MV-4-11 (cell line): ENCODE data around the gene CTDSP1.

ENCODE experiments used
- DNase-seq: peaks from one replicate; lab custom pipeline; 2025; lab: John Stamatoyannopoulos, UW

The CTDSP1 gene, protein sequence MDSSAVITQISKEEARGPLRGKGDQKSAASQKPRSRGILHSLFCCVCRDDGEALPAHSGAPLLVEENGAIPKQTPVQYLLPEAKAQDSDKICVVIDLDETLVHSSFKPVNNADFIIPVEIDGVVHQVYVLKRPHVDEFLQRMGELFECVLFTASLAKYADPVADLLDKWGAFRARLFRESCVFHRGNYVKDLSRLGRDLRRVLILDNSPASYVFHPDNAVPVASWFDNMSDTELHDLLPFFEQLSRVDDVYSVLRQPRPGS

DNA sequence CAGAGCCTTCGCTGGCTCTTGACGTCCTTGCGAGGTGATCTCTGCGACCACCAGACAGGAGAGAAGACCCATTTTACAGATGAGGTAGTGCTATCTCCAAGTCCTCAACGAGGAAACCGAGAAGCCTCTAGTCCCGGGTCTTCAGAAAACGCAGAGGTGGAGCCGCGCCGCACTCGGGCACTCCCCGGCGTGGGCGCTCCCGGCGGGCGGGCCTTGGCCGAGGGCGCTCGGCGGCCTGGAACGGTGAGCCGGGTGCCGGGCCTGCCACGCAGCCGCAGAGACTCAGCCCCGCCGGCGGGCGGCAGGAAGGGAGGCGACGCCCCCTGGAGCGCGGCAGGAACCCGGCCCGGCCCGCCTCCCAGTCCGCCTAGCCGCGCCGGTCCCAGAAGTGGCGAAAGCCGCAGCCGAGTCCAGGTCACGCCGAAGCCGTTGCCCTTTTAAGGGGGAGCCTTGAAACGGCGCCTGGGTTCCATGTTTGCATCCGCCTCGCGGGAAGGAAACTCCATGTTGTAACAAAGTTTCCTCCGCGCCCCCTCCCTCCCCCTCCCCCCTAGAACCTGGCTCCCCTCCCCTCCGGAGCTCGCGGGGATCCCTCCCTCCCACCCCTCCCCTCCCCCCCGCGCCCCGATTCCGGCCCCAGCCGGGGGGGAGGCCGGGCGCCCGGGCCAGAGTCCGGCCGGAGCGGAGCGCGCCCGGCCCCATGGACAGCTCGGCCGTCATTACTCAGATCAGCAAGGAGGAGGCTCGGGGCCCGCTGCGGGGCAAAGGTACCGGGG lies at the start of gene CTDSP1:
CTDSP1 (plus strand) TSS at position 478 of the 776 bp plus-strand sequence; CDS start at position 701, 223 bp downstream.
- DNase-seq, result peak; percentile 92

GRCh38 chr2:218354045-218354444 lies 45.6 kb upstream of the CTDSP1 start:
- no peak for DNase-seq

DNA sequence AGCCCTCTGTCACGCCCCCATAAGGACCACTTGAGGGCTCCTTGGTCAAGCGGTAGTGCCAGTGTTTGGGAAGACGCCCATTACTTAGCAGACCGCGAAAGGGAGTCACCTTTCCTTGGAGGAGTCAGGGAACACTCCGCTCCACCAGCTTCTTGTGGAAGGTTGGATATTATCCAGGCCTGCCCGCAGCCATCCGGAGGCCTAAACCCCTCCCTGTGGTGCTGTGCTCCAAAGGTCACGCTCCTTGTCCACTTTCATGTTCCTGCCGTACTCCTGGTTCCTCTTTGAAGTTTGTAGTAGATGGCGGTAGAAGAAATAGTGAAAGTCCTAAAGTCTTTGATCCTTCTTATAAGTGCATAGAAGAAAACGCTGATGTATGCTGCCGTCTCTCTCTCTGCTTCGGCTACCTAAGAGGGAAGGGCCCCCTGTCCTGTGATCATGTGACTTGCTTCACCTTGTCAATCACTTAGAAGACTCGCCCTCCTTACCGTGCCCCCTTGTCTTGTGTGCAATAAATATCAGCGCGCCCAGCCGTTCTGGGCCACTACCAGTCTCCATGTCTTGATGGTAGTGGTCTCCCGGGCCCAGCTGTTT lies 44.7 kb upstream of the CTDSP1 start:
- DNase-seq, result no peak

- DNase-seq, result no peak
Observed at GRCh38 chr2:218357236-218358177, 42.2 kb upstream of the CTDSP1 start.

DNA sequence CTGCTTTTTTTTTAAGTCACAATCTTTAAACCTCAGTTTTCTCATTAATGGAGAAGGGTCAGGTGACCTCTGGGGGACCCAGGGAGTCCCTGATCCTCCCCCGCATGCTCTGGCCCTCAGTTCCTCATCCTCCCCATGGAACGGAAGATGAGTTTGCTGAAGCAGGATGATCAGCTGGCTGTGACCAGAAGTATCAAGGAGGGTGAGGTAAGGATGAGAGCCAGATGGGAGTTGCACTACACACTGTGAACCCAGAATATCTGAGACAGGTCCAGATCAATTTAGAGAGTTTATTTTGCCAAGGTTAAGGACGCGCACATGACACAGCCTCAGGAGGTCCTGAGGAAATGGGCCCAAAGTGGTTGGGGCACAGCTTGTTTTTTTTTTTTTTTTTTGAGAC lies 39.2 kb upstream of the CTDSP1 start:
- DNase-seq, result peak; percentile 72

GRCh38 chr2:218362606-218363005 lies 37.1 kb upstream of the CTDSP1 start:
- no peak for DNase-seq

GRCh38 chr2:218363736-218364135 lies 35.9 kb upstream of the CTDSP1 start:
- DNase-seq, result no peak

DNA sequence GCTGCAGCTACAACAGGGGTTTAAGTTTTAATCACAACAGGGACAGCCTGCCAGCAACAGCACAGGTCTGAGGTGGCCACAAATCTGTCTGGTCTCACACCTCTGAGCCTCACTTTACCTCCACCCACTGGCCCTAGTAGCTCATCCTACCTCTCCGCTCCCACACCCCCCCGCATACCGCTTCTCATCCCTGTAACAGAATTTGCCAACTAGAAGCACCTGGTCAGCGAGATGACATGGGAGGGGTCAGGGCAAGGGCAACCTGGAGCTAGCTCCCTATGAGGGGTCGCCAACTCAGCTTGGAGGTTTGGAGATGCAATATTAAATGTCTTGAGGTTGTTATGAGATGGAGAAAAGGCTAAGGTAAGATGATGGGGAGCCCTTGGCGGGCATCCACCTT lies 35.5 kb upstream of the CTDSP1 start:
- DNase-seq, result no peak

DNA sequence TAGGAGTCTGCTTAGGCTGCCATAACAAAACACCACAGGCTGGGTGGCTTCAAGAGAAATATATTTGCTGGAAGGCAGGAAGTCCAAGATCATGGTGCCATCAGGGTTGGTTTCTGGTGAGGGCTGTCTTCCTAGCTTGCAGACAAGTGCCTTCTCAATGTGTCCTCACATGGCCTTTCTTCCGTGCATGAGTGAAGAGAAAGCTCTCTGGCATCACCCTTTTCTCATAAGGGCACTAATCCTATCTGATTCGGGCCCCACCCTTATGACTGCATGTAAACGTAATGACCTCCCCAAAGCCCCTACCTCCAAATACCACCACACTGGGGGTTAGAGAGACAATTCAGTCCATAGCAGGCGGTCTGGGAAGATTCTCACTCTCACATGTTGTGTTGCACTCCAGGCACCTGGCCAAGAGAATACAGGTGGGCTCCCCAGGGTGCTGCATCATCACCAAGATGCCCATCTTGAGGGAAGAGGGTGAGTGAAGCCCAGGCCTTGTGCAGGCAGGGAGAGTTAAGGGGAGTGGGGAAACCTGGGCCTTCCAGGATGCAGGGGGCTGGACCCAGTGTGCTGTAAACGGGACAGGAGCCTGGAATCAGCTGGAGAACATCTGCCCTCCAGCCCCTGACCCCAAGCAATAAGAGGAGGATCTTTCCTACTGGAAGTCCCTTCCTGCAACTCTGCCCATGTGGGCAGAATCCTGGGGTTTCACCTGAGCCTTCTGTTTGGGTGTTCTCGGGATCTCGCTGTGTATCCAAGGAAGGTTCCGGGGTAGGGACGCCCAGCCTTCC lies 32.9 kb upstream of the CTDSP1 start:
- no peak for DNase-seq

DNA sequence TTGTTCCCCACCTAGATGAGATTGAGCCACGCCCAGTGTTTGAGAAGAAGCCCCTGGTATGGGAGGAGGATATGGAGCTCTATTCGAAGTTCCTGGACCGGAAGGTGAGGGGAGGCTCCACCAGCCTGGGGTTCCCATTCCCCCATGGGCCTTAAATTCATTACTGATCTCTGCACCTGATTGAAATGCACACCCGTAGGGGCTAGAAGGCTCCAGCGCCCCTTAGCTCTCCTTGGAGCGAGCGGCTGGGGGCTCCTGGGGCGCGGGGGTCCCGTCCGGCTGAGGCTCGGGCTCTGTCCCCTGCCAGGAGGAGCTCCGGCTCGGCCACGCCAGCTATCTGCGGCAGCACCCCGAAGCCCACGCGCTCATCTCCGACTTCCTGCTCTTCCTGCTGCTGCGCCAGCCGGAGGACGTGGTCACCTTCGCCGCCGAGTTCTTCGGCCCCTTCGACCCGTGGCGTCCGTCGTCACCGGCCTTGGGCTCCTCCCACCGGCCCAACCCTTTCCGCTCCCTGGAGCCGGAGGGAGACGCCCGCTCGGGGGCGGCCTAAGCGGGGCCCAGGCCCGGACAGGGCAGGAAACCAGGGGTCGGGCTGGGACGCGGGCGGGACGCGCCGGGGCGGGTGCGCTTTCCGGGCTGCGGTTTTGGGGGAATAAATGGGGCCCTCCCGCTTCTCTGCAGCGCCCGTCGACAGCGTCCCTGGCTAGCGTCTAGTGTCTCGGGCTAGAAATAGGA lies 32.1 kb upstream of the CTDSP1 start:
- DNase-seq, result peak; percentile 84

DNA sequence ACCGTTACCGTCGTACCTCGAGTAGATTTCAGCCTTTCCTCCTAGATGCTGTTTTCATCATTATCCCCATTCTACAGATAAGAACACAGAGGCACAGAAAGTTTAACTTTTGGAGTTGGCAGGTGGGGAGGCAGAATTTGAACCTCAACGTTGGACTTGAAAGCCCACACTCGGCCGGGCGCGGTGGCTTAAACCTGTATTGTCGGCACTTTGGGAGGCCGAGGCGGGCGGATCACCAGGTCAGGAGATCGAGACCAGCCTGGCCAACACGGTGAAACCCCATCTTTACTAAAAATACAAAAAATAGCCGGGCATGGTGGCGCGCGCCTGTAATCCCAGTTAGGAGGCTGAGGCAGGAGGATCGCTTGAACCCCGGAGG lies 31.5 kb upstream of the CTDSP1 start:
- DNase-seq, result no peak

- DNase-seq, result no peak
Observed at GRCh38 chr2:218368621-218369153, 31.0 kb upstream of the CTDSP1 start.

GRCh38 chr2:218369330-218369729 lies 30.3 kb upstream of the CTDSP1 start:
- DNase-seq, result no peak

DNA sequence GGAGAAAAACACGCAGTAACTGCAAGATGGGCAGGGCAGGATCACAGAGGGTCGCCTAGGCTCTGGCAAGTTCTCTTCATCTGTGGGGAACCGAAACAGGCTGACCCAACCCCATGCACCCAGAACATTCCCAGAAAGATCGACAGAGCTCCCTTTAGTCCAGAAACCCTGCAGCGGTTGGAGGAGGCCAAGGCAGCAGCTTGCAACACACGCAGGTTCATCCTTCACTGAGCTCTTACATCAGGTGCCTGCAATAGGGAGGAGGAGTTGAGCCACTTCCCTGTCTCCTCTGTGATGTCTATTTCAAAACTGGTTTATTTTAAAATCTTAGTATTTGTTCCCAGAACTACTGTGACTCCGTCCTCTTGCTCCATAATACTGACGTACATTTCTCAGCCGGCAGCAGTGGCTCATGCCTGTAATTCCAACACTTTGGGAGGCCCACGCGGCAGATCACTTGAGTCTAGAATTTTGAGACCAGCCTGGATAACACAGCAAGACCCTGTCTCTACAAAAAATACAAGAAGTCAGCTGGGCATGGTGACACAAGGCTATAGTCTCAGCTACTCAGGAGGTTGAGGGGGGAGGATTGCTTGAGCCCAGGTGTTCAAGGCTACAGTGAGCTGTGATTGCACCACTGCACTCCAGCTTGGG lies 29.1 kb upstream of the CTDSP1 start:
- DNase-seq, result peak; percentile 96

DNA sequence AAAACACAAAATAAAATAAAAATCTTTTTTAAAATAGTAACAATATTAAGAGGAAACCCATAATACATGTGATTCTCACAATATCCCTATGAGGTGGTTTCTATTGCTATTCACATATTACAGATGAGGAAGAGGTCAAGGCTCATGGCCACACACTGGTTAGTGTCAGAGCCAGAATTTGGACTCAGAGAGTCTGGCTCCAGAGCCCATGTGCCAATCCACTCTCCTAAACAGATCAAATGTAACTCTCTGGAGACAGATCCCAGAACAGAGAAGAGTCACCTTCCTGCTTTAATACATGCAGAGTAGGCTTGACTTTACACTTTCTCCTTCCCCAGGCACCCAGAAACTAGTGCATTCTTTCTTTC lies 27.7 kb upstream of the CTDSP1 start:
- peak; percentile 28 for DNase-seq

DNA sequence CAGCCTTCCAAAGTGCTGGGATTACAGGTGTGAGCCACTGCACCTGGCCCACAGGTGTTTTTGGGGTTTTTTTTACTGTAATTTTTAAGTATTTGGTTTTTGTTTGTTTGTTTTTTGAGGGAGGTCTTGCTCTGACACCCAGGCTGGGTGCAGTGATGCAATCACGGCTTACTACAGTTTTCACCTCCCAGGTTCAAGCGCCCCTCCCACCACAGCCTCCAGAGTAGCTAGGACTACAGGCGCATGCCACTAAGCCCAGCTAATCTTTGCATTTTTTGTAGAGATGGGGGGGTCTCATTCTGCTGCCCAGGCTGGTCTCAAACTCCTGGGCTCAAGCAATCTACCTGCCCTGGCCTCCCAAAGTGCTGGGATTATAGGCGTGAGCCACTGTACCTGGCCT lies 24.9 kb upstream of the CTDSP1 start:
- DNase-seq, result no peak

DNA sequence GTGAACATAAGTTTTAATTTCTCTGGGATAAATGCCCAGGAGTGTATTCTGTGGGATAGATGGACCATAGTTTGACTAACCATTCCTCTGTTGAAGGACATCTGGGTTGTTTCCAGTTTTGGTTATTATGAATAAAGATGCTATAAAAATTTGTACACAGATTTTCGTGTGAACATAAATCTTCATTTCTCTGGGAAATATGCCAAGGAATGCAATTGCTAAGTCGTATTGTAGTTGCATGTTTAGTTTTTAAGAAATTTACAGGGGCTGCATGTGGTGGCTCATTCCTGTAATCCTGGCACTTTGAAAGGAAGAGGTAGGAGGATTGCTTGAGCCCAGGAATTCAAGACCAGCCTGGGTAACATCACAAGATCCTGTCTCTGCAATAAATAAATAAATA lies 24.5 kb upstream of the CTDSP1 start:
- no peak for DNase-seq

- no peak for DNase-seq
Observed at GRCh38 chr2:218378053-218378452, 21.6 kb upstream of the CTDSP1 start.

DNA sequence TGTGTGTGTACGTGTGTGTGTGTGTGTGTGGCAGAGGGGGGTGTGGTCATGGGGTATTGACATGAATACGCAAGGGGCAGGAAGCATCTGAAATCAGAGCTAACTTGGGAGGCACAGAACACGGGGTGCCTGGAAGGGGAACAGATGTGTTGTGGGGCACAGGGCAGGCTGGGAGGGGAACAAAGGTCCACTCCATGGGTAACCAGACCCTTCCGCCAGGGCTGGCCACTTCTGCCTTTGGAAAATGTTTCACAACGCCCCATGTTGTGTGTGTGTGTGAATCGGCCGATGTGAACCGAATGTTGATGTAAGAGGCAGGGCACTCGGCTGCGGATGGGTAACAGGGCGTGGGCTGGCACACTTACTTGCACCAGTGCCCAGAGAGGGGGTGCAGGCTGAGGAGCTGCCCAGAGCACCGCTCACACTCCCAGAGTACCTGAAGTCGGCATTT lies 17.7 kb upstream of the CTDSP1 start, which contains the start of gene SLC11A1:
SLC11A1 (plus strand) TSS at position 358 of the 451 bp plus-strand sequence. CDS start 96 bp downstream, outside the sequence.
- peak; percentile 74 for DNase-seq

GRCh38 chr2:218382785-218383184 lies 16.9 kb upstream of the CTDSP1 start:
- DNase-seq, result no peak
